Measurements from ENCODE around the gene MOB3B.

- TF ChIP-seq, protein P1, sequence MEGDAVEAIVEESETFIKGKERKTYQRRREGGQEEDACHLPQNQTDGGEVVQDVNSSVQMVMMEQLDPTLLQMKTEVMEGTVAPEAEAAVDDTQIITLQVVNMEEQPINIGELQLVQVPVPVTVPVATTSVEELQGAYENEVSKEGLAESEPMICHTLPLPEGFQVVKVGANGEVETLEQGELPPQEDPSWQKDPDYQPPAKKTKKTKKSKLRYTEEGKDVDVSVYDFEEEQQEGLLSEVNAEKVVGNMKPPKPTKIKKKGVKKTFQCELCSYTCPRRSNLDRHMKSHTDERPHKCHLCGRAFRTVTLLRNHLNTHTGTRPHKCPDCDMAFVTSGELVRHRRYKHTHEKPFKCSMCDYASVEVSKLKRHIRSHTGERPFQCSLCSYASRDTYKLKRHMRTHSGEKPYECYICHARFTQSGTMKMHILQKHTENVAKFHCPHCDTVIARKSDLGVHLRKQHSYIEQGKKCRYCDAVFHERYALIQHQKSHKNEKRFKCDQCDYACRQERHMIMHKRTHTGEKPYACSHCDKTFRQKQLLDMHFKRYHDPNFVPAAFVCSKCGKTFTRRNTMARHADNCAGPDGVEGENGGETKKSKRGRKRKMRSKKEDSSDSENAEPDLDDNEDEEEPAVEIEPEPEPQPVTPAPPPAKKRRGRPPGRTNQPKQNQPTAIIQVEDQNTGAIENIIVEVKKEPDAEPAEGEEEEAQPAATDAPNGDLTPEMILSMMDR (IDR thresholded peaks at IDR 0.05) = no peak
- peak in 1 of 2 donors; percentile 85 for TF ChIP-seq POLR2A (IDR thresholded peaks at IDR 0.05)
Measured at GRCh38 chr9:27528076-27528885, 1.3 kb downstream of the MOB3B start.
